ENCODE data around the gene NMRK2. TPM values are rescaled to one million over a fixed set of nuclear protein-coding genes. Genes with fewer than 3 reads are reported as not detected.

Gene NMRK2
- total and polyA plus RNA-seq, 2 of the 13 experiments (the other 11 are each of a cell fraction or from before 2014, with no cell fraction given) = not detected

DNA sequence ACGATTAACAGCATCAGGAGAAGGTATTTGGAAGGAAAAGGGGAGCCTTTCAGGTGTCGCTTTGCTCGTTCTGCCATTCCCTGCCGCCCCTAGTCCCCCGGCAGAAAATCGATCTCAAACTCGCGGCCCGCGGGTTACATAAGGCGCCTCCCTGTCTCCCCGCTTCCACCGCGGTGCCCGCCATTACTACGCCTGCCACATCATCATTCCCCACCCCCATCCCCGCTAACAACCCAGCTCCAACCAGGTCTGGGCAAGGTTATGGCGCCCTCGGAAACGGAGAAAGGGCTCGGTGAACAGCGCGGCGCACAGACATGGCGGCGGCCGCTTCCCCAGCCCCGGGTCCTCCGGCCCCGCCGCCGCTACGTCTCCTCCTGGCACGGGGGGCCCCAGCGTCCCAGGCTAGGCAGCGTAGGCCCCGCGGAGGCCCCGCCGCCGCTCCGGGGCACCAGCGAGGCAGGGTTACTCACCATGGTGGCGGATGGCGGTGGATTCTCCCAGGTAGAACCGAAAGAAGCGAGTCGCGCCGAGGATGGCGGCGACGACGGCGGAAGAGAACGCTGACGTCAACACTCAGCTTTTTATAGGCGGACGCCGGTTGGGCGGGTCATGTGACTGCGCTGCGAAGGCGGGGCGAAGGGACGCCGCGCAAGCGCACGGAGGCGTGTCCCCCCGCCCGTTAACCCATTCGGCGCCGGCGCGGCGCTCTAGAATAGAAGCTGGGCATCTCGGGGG lies 52.2 kb downstream of the NMRK2 start, which contains the start of gene EEF2 (continued):
- TF ChIP-seq MEF2D (CRISPR knock-in tag; IDR thresholded peaks at IDR 0.05) = peak; percentile 66; the same call in 1 of the 2 replicates
- TF ChIP-seq RCOR2 (CRISPR knock-in tag; IDR thresholded peaks at IDR 0.05) = no peak
- no peak for TF ChIP-seq PCBP2 (optimal IDR thresholded peaks at IDR 0.05; ENCODE audit: low read depth, low read length, poor library complexity, severe bottlenecking)
- TF ChIP-seq ZNF256 (CRISPR knock-in tag; conservative IDR thresholded peaks at IDR 0.05) = no peak
- peak; percentile 51; the same call in 1 of the 2 replicates for TF ChIP-seq ONECUT2 (CRISPR knock-in tag; IDR thresholded peaks at IDR 0.05)
- TF ChIP-seq FOSL2 (CRISPR knock-in tag; IDR thresholded peaks at IDR 0.05) = peak; percentile 65
- no peak for TF ChIP-seq ZNF317 (CRISPR knock-in tag; IDR thresholded peaks at IDR 0.05)
- 0 out of 2 replicates have a peak, but pooled peaks have one; percentile 33 for TF ChIP-seq KLF13 (CRISPR knock-in tag; IDR thresholded peaks at IDR 0.05)
- TF ChIP-seq HDAC1 (CRISPR knock-in tag; IDR thresholded peaks at IDR 0.05) = peak; percentile 96
- peak; percentile 85 for TF ChIP-seq THAP11 (CRISPR knock-in tag; IDR thresholded peaks at IDR 0.05)
- 0 out of 2 replicates have a peak, but pooled peaks have one; percentile 29 for TF ChIP-seq ZSCAN30 (CRISPR knock-in tag; IDR thresholded peaks at IDR 0.05)
- TF ChIP-seq, protein P1, sequence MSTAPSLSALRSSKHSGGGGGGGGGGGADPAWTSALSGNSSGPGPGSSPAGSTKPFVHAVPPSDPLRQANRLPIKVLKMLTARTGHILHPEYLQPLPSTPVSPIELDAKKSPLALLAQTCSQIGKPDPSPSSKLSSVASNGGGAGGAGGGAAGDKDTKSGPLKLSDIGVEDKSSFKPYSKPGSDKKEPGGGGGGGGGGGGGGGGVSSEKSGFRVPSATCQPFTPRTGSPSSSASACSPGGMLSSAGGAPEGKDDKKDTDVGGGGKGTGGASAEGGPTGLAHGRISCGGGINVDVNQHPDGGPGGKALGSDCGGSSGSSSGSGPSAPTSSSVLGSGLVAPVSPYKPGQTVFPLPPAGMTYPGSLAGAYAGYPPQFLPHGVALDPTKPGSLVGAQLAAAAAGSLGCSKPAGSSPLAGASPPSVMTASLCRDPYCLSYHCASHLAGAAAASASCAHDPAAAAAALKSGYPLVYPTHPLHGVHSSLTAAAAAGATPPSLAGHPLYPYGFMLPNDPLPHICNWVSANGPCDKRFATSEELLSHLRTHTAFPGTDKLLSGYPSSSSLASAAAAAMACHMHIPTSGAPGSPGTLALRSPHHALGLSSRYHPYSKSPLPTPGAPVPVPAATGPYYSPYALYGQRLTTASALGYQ (CRISPR knock-in tag; IDR thresholded peaks at IDR 0.05) = peak; percentile 49; the same call in 1 of the 2 replicates
- 0 out of 2 replicates have a peak, but pooled peaks have one; percentile 56 for TF ChIP-seq MEIS1 (CRISPR knock-in tag; IDR thresholded peaks at IDR 0.05; ENCODE audit: borderline replicate concordance)
- no peak; the same call in 1 of the 2 replicates for TF ChIP-seq GATAD2A (CRISPR knock-in tag; IDR thresholded peaks at IDR 0.05)
- TF ChIP-seq HMG20B (CRISPR knock-in tag; conservative IDR thresholded peaks at IDR 0.05) = no peak
- TF ChIP-seq, protein P2, sequence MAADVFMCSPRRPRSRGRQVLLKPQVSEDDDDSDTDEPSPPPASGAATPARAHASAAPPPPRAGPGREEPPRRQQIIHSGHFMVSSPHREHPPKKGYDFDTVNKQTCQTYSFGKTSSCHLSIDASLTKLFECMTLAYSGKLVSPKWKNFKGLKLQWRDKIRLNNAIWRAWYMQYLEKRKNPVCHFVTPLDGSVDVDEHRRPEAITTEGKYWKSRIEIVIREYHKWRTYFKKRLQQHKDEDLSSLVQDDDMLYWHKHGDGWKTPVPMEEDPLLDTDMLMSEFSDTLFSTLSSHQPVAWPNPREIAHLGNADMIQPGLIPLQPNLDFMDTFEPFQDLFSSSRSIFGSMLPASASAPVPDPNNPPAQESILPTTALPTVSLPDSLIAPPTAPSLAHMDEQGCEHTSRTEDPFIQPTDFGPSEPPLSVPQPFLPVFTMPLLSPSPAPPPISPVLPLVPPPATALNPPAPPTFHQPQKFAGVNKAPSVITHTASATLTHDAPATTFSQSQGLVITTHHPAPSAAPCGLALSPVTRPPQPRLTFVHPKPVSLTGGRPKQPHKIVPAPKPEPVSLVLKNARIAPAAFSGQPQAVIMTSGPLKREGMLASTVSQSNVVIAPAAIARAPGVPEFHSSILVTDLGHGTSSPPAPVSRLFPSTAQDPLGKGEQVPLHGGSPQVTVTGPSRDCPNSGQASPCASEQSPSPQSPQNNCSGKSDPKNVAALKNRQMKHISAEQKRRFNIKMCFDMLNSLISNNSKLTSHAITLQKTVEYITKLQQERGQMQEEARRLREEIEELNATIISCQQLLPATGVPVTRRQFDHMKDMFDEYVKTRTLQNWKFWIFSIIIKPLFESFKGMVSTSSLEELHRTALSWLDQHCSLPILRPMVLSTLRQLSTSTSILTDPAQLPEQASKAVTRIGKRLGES (CRISPR knock-in tag; IDR thresholded peaks at IDR 0.05; ENCODE audit: borderline replicate concordance) = peak; percentile 60; the same call in 1 of the 2 replicates
- TF ChIP-seq TBP (CRISPR knock-in tag; IDR thresholded peaks at IDR 0.05) = peak; percentile 80; the same call in 1 of the 2 replicates
- no peak; the same call in 1 of the 2 replicates for TF ChIP-seq ZFP1 (CRISPR knock-in tag; IDR thresholded peaks at IDR 0.05)
- TF ChIP-seq, protein P3, sequence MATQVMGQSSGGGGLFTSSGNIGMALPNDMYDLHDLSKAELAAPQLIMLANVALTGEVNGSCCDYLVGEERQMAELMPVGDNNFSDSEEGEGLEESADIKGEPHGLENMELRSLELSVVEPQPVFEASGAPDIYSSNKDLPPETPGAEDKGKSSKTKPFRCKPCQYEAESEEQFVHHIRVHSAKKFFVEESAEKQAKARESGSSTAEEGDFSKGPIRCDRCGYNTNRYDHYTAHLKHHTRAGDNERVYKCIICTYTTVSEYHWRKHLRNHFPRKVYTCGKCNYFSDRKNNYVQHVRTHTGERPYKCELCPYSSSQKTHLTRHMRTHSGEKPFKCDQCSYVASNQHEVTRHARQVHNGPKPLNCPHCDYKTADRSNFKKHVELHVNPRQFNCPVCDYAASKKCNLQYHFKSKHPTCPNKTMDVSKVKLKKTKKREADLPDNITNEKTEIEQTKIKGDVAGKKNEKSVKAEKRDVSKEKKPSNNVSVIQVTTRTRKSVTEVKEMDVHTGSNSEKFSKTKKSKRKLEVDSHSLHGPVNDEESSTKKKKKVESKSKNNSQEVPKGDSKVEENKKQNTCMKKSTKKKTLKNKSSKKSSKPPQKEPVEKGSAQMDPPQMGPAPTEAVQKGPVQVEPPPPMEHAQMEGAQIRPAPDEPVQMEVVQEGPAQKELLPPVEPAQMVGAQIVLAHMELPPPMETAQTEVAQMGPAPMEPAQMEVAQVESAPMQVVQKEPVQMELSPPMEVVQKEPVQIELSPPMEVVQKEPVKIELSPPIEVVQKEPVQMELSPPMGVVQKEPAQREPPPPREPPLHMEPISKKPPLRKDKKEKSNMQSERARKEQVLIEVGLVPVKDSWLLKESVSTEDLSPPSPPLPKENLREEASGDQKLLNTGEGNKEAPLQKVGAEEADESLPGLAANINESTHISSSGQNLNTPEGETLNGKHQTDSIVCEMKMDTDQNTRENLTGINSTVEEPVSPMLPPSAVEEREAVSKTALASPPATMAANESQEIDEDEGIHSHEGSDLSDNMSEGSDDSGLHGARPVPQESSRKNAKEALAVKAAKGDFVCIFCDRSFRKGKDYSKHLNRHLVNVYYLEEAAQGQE (IDR thresholded peaks at IDR 0.05; ENCODE audit: borderline replicate concordance in 1 of 2, low read depth in 1 of 2, low read length in 2 of 2) = peak in 1 of 2 experiments; percentile 79; a peak in 1 of 4 replicates
- TF ChIP-seq ZSCAN31 (CRISPR knock-in tag; IDR thresholded peaks at IDR 0.05; ENCODE audit: low read depth) = 0 out of 2 replicates have a peak, but pooled peaks have one; percentile 68
- TF ChIP-seq TMF1 (CRISPR knock-in tag; IDR thresholded peaks at IDR 0.05; ENCODE audit: low read depth) = peak; percentile 78; the same call in 1 of the 2 replicates
- no peak for TF ChIP-seq SP5 (CRISPR knock-in tag; IDR thresholded peaks at IDR 0.05; ENCODE audit: borderline replicate concordance, low read depth)
- no peak for TF ChIP-seq NCOA5 (CRISPR knock-in tag; IDR thresholded peaks at IDR 0.05)
